Breast epithelium (tissue), 3 donors: Measurements from ENCODE around the gene LIMS1.

Source experiments
- POLR2A ChIP-seq: fragments of 450-650 bp; IDR thresholded peaks from one replicate; pipeline ENCODE4 v1.6.1; 2016; ENCODE audit warnings: antibody characterized with exemption, mild to moderate bottlenecking, moderate library complexity
- TF ChIP-seq, protein P1 (sequence below), 3 donors: fragments of 450-650 bp; IDR thresholded peaks; one replicate each; pipeline ENCODE4 v1.5.1; 2016 to 2017; ENCODE audit warnings: antibody characterized with exemption in 3 of 3, mild to moderate bottlenecking in 3 of 3, moderate library complexity in 3 of 3

DNA sequence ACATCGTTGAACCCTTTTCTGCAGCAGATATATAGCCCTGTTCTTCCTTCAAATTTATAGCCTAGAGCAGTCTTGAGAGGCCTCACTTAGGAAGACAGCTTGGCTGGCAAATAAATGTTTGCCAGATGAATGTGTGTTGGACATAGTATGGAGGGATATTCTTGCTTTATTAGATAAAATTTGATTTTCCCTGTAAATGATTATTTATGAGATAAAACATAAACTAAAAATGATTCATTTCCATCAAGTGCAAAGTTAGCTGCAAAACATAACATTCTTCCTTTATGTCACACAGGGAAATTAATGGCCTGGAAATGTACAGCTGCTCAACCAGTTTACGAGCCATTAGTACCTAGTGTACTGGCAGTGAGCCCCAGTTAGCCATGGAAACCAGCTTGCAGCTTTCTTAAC lies 82.5 kb downstream of the LIMS1 start:
- TF ChIP-seq, protein P1, sequence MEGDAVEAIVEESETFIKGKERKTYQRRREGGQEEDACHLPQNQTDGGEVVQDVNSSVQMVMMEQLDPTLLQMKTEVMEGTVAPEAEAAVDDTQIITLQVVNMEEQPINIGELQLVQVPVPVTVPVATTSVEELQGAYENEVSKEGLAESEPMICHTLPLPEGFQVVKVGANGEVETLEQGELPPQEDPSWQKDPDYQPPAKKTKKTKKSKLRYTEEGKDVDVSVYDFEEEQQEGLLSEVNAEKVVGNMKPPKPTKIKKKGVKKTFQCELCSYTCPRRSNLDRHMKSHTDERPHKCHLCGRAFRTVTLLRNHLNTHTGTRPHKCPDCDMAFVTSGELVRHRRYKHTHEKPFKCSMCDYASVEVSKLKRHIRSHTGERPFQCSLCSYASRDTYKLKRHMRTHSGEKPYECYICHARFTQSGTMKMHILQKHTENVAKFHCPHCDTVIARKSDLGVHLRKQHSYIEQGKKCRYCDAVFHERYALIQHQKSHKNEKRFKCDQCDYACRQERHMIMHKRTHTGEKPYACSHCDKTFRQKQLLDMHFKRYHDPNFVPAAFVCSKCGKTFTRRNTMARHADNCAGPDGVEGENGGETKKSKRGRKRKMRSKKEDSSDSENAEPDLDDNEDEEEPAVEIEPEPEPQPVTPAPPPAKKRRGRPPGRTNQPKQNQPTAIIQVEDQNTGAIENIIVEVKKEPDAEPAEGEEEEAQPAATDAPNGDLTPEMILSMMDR (IDR thresholded peaks at IDR 0.05): no peak
- TF ChIP-seq POLR2A: no peak
